ENCODE measurements around the gene RNF31. TPM values are rescaled to one million over a fixed set of nuclear protein-coding genes. Genes with fewer than 3 reads are reported as not detected.

RNF31 gene
- total and polyA plus RNA-seq, 7 donors: 43.3 to 81.5 (median 55.7) TPM

DNA sequence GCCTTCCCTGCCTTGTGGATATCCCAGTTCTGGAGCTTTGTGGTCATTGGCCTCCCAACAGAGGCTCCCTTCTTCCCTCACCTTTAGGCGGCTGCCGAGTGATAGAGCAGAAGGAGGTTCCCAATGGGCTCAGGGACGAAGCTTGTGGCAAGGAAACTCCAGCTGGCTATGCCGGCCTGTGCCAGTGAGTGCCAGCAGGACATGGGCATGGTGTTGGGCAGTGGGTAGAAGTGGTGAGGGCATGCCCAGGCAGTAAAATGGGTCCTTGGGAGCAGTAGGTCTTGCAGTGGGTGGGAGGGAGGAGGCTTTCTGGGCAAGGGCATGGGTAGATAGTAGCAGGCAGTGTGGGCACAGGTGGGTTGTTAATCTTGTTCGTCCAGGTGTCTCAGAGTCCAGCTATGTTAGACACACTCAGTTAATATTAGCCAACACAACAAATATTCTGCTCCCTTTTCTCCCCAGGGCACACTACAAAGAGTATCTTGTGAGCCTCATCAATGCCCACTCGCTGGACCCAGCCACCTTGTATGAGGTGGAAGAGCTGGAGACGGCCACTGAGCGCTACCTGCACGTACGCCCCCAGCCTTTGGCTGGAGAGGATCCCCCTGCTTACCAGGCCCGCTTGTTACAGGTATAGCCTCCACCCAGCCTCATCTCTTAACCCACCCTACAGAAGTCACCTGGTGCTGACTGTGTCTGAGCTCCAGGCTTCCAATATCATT is 12.6 kb downstream of the RNF31 start:
- Histone ChIP-seq H3K36me3 (ENCODE audit: insufficient read depth in 1 of 2, low read depth in 1 of 2) (peaks cover 6 to 75% of the 10 kb centered on the region in 2 donors), H3K27me3 (ENCODE audit: insufficient read depth in 3 of 3, low read length in 2 of 3) (no peaks in the 10 kb centered on the region), H3K4me1 (peaks cover 19% of the 10 kb centered on the region), H3K9me3 (no peaks in the 10 kb centered on the region), H3K27ac (no peak overlapping the region), H3K4me3 (no peak overlapping the region)
- DNase-seq (peak in 1 of 2 donors; percentile 47), ATAC-seq (no peak)
- WGBS, 3 donors: 81 to 93% (median 81%) methylated on average over 11 of the region's 11 CpGs
- TF ChIP-seq, protein P1, sequence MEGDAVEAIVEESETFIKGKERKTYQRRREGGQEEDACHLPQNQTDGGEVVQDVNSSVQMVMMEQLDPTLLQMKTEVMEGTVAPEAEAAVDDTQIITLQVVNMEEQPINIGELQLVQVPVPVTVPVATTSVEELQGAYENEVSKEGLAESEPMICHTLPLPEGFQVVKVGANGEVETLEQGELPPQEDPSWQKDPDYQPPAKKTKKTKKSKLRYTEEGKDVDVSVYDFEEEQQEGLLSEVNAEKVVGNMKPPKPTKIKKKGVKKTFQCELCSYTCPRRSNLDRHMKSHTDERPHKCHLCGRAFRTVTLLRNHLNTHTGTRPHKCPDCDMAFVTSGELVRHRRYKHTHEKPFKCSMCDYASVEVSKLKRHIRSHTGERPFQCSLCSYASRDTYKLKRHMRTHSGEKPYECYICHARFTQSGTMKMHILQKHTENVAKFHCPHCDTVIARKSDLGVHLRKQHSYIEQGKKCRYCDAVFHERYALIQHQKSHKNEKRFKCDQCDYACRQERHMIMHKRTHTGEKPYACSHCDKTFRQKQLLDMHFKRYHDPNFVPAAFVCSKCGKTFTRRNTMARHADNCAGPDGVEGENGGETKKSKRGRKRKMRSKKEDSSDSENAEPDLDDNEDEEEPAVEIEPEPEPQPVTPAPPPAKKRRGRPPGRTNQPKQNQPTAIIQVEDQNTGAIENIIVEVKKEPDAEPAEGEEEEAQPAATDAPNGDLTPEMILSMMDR (IDR thresholded peaks at IDR 0.05): no peak
- intact Hi-C loops (cut with DNase I): loop anchor here in 1 of 2 donors (2.0 kb wide), 2 partner anchors 51 to 101 kb away; no protein-coding TSS in a partner anchor

DNA sequence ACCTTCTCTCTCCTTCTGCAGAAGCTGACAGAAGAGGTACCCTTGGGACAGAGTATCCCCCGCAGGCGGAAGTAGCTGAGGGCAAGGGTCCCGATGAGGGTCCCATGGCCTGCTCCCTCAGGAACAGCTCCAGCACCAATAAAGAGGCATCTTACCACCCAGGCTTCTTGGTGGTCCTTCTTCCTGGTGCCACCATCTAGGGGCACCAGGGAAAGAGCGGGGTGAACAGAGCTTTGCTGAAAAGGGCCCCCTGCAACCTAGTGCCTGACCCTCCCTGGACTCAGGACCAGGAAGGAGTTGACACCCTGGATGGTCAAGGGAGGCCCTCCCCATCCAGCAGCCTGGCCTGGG is 13.2 kb downstream of the RNF31 start:
- TF ChIP-seq, protein P1 (IDR thresholded peaks at IDR 0.05): no peak
- peaks cover 5 to 75% of the 10 kb centered on the region in 2 donors for H3K36me3 ChIP-seq (ENCODE audit: insufficient read depth in 1 of 2, low read depth in 1 of 2)
- peak in 1 of 2 donors; percentile 37 for DNase-seq
- ATAC-seq: peak in 2 of 4 donors; percentile 6 to 7
- peaks cover 19% of the 10 kb centered on the region for H3K4me1 ChIP-seq
- H3K27me3 ChIP-seq (ENCODE audit: insufficient read depth in 3 of 3, low read length in 2 of 3): no peaks in the 10 kb centered on the region
- no peaks in the 10 kb centered on the region for H3K9me3 ChIP-seq
- peak overlapping the region; percentile 86 for H3K27ac ChIP-seq
- 83 to 87% (median 84%) methylated on average over 4 of the region's 4 CpGs for WGBS, 3 donors
- H3K4me3 ChIP-seq: no peak overlapping the region
- intact Hi-C loops (cut with DNase I): loop anchor here in 1 of 2 donors (2.0 kb wide), 2 partner anchors 52 to 102 kb away; no protein-coding TSS in a partner anchor

DNA sequence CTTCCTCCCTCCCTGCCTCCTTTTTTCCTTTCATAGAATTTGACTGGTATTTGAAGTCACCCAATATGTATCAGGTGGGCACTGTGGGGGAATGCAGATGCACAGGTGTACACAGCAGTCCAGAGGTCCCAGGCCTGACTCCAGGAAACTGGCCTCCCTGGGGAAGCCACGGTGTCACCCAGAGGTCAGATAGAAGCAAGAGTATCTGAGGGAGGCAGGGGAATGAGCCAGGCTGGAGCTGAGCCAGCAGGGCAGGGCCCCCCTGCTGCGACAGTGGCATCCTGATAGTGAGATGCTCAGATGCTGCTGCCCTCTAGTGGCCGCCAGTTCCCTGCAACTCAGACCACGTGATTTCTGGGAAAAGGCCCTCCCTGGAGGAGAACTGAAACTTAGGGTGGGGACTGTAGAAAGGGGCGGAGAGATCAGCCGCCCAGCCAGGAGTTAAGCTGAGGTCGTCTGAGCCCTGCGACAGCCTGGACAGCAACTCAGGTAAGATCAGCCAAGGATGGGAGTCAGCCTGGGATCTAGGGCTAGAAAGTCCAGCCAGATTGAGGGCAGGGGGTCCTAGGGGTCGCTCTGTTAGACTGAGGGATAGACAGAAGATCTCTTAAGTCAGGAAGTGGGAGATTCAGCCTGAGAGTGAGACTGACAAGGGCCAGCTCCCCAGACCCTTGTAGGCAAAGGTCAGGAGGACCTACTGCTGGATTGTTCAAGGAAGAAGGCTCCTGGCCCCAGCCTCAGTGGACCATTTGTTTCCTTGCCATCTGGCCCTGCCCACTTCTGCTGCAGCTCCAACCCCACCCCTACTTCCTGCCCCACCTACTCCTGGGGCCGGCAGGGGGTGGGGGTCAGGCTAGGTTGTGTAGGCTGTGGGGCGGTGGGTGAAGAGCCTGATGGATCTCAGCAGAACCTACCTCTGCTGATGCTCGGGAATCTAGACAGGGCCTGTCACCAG is 13.8 kb downstream of the RNF31 start, which contains the start of gene IRF9:
IRF9 (plus strand) TSS at position 416 of the 955 bp plus-strand sequence. CDS start 880 bp downstream, outside the sequence.
- TF ChIP-seq, protein P1 (IDR thresholded peaks at IDR 0.05): peak; percentile 96

DNA sequence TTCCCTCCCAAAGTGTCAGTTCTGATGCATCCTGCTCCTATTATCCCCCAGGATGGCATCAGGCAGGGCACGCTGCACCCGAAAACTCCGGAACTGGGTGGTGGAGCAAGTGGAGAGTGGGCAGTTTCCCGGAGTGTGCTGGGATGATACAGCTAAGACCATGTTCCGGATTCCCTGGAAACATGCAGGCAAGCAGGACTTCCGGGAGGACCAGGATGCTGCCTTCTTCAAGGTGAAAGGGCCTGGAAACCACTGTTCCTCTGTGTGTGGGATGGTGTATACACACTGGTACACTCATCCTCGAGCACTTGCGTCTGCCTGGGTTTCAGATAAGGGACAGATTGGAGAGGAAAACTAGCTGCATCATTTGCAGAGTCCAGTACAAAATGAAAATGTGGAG is 14.8 kb downstream of the RNF31 start:
- no peaks in the 10 kb centered on the region for H3K27me3 ChIP-seq (ENCODE audit: insufficient read depth in 3 of 3, low read length in 2 of 3)
- intact Hi-C loops (cut with DNase I): no loop called here
- DNase-seq: peak in 1 of 2 donors; percentile 42

More for the DNA sequence above, 13.8 kb downstream of the RNF31 start, which contains the start of gene IRF9:
- intact Hi-C loops (cut with DNase I): loop anchor here in 1 of 2 donors (2.0 kb wide), 2 partner anchors 52 to 102 kb away; no protein-coding TSS in a partner anchor
- no peaks in the 10 kb centered on the region for H3K9me3 ChIP-seq
- H3K27me3 ChIP-seq (ENCODE audit: insufficient read depth in 3 of 3, low read length in 2 of 3): no peaks in the 10 kb centered on the region
- H3K4me3 ChIP-seq: peak within 1 kb of the TSS; percentile 74
- WGBS, 3 donors: 2 to 8% (median 4%) methylated on average over 11 to 12 of the region's 12 CpGs
- ATAC-seq: peak; percentile 90 to 93 (median 91)
- peaks cover 19% of the 10 kb centered on the region for H3K4me1 ChIP-seq
- peaks cover 8 to 75% of the 10 kb centered on the region in 2 donors for H3K36me3 ChIP-seq (ENCODE audit: insufficient read depth in 1 of 2, low read depth in 1 of 2)
- H3K27ac ChIP-seq: peak within 1 kb of the TSS; percentile 86
- DNase-seq: peak; percentile 95 to 97

More for the DNA sequence above, 14.8 kb downstream of the RNF31 start:
- peaks cover 13 to 75% of the 10 kb centered on the region in 2 donors for H3K36me3 ChIP-seq (ENCODE audit: insufficient read depth in 1 of 2, low read depth in 1 of 2)
- H3K9me3 ChIP-seq: no peaks in the 10 kb centered on the region
- peaks cover 19% of the 10 kb centered on the region for H3K4me1 ChIP-seq
- 46 to 64% (median 61%) methylated on average over 8 of the region's 8 CpGs for WGBS, 3 donors
- peak in 2 of 4 donors; percentile 3 to 5 for ATAC-seq
- H3K27ac ChIP-seq: peak overlapping the region; percentile 86
- peak overlapping the region; percentile 74 for H3K4me3 ChIP-seq
- TF ChIP-seq, protein P1 (IDR thresholded peaks at IDR 0.05): no peak
